Dedifferentiated amniotic fluid mesenchymal stem cell (primary cell): ENCODE results near the gene SH3GLB2.

Experiments
- DNase-seq: peaks from one replicate; pipeline ENCODE4 v3.0.0-alpha.2; 2016; ENCODE audit errors: extremely low spot score

SH3GLB2 gene

DNA sequence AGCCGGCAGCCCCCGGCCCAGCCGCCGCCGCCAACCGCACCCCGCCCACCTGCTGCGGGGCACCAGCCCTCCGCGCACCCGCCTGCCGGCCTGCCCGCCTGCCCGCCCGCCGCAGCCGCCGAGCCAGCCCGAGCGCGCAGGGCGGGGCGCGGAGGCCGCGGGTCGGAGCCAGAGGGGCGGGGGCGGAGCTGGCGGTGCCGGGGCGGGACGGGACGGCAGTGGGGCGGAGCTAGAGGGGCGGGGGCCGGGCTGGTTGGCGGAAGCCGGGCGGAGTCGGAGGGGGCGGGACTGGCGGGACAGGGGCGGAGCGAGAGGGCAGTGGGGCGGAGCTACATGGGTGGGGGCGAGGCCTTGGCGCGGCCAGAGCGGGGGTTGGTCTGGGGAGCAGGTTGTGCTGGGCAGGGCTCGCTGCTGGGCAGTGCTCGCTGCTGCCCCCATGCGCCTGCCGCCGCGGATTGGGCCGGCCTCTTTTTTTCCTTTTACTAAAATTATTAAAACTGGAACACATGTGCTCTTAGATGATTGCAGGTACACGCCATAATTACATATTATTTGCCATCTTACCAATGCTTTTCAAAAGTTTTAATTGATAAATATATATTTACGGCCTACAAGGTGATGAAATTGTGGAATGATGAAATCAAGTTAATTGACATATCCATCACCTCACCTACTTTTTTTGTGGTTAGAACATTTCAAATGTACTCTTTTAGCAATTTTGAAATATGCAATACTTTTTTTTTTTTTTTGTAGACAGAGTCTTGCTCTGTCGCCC is at the start of gene SH3GLB2:
Gene SH3GLB2 (minus strand): TSS at position 140 of the 775 bp plus-strand sequence. CDS start 177 bp downstream, outside the sequence.
- peak; percentile 94 for DNase-seq

DNA sequence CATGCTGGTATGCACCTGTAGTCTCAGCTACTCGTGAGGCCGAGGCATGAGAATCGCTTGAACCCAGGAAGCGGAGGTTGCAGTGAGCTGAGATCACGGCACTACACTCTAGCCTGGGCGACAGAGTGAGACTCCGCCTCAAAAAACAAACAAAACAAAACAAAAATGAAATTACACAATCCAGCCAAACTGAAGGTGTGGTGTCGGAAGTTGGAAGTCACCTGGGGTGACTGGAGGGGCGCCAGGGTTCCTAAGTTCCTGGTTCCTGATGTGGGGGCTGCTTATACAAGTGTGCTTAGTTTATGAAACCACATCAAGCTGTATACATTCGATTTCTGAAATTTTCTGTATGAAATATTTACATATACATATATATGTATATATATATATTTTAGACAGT is 49.1 kb upstream of the SH3GLB2 start:
- DNase-seq, result no peak

DNA sequence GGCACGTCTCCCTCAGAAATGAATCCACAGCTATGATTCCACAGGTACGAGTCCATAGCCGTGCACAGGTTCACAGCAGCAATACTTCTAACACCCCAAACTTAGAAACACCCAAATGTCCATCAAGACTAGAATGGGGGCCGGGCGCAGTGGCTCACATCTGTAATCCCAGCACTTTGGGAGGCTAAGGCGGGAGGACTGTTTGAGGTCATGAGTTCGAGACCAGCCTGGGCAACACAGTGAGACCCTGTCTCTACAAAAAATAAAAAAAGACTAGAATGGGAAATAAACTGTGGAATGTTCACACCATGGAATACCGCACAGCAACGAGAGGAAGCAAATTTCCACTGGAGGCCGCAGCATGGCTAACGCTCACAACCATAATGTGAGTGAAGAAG is 48.5 kb upstream of the SH3GLB2 start:
- DNase-seq, result no peak

DNA sequence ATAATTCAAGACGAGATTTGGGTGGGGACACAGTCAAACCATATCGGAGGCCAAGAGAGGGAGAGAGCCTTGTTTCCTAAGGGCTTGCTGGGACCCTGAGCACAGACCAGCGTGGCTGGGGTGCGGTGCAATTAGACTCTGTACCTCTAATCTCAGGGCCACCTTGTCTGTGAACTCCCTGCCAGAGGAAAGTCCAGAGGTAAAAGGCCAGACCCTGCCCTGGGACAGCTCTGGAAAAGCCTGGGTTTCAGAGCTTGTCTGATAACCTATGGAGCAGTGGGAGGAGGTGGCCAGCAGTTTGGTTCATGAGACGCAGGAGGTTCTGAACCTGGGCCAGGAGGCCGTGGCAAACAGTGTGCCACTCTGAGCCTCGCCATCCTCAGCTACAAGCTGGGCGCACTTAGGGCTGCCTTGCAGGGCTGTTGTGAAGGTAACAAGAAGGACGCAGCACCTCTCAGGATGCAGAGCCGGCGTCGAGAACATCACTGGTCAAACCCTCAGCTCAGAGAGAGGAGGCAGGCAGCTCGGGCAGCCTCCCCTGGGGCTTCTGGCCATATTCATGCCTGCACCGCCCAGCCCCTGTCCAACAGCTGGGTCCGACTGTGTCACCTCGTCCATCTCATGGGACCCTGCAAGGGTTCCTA is 48.0 kb upstream of the SH3GLB2 start:
- no peak for DNase-seq

DNA sequence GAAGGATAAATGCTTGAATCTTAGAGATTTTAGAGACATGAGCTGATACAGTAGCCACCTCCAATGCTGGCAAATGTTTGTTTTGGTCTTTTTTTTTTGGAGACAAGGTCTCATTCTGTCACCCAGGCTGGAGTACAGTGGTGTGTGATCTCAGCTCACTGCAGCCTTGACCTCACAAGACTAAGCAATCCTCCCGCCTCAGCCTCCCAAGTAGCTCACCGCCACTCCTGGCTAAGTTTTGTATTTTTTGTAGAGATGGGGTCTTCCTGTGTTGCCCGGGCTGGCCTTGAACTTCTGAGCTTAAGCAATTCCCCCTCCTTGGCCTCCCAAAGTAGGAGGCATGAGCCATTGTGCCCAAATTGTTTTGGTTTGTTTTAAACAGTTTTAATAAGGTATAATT is 46.0 kb upstream of the SH3GLB2 start:
- DNase-seq, result no peak

DNA sequence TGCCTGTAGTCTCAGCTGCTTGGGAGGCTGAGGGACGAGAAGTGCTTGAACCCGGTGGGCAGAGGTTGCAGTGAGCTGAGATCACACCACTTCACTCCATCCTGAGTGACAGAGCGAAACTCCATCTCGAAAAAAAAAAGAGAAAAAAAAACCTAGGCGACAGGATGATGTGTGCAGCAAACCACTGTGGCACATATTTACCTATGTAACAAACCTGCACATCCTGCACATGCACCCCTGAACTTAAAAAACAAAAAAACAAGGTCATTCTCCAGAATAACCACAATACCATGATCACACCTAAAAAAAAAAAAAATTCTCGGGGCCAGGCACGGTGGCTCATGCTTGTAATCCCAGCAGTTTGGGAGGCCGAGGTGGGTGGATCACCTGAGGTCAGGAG is 45.3 kb upstream of the SH3GLB2 start:
- no peak for DNase-seq

DNA sequence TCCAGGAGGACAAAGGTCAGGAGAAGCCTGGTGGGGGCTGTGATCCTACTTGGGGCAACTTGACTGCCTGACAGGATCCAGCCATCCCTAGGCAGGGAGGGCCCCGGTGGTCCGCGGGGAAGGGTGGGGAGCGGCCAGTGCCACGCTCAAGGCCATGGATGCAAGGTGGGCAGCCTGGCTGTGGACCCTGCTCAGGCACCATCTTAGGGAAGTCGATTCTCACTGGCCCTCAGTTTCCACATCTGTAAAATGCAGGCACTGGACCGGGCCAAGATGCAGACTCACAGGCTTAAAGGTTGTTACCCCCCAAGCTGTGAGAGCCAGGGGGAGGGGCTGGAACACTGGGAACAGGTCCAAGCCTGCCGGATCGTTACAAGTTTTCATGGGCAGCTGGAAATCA is 44.0 kb upstream of the SH3GLB2 start:
- DNase-seq, result no peak

DNA sequence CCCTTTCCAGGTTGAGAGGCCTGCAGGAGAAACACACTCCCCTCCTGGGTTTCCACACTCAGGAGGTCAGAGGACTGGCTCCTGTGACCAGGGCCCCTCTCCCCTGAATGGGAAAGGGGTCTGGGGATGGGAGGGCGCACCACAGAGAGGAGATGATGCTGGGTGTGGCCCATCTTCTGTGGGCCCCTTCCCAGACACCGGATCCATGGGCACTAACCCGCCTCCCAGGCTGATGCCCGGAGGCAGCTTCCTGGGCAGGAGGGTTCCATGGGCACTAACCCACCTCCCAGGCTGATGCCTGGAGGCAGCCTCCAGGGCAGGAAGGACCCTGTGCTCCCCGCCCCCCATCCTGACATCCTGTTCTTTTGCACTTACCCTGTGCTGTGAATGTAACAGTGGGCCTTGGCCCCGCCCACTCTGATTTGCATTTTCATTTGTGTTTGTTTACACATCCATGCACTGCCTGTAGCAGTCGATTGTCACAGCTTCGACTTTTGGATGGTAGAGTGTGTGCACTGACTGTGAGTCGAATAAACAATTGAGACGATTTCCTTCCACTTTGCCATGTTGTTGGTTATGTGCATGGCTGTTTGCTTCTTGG is 43.5 kb upstream of the SH3GLB2 start:
- no peak for DNase-seq

DNA sequence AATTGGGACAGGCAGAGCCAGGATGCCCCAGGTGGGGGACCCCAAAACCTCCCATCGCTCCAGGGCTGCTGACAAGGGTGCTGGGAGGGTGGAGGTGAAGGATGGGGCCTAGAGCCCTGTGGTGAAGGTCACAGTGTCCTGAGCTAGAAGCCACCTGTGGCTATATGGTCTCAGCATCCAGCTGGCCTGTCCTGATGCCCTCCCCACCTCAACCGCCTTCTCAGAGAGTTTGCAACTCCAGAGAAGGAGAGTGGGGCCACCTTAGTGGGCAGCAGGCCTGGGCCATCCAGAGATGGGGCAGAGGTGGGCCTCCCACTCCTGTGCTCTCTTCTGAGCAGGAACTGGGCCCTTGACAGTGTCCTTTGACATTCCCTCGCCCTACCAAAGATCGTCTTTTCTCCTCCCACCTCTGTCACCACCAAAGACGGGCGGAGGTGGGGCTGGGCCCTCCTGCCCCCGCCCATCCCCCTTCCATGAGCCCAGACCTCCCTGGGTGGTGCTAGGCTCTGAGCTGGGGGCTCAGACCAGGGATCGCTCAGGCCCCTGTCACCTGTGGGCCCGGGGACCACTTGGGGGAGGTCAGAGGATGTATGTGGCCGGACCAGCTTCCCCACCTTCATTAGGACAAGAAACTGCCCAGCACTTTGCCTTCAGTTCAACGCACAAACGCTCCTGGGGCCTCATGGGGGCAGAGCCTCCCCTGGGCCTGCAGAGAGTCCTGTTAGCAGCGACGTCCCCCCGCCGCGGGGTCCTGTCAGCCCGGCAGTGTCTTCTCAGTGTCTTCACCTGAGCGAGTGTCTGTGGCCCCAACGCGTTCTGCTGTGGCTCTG is 42.8 kb upstream of the SH3GLB2 start:
- DNase-seq, result no peak

DNA sequence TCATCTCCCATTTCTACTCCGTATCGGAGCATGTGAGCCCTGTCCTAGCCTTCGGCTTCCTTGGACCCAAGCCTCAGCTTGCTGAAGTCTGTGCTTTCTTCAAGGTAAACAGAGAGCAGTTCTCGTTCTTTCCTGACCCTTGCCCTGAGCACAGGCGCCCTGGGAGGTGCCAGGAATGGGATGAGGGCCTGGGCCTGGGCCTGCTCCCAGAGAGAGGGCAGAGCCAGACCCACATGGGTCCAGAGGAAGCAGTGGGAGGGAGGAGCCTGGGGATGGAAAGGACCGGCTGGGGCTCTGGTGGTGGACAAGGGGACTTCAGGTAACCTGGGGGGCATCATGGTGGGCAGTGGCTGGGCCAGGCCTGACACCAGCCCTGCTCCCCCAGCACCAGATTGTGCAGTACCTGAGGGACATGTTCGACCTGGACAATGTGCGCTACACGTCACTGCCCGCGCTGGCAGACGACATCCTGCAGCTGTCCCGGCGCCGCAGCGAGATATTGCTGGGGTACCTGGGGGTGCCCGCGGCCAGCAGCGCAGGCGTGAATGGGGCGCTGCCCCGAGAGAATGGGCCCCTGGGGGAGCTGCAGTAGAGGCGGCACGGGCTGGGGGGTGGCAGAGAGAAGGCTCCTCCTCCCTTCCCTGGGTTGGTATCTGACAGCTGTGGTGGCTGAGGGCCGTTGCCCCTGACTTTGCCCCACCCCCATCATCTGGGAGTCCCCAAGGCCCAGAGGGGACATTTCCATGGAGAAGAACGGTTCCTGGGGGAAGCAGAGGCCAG is 41.9 kb upstream of the SH3GLB2 start:
- no peak for DNase-seq

DNA sequence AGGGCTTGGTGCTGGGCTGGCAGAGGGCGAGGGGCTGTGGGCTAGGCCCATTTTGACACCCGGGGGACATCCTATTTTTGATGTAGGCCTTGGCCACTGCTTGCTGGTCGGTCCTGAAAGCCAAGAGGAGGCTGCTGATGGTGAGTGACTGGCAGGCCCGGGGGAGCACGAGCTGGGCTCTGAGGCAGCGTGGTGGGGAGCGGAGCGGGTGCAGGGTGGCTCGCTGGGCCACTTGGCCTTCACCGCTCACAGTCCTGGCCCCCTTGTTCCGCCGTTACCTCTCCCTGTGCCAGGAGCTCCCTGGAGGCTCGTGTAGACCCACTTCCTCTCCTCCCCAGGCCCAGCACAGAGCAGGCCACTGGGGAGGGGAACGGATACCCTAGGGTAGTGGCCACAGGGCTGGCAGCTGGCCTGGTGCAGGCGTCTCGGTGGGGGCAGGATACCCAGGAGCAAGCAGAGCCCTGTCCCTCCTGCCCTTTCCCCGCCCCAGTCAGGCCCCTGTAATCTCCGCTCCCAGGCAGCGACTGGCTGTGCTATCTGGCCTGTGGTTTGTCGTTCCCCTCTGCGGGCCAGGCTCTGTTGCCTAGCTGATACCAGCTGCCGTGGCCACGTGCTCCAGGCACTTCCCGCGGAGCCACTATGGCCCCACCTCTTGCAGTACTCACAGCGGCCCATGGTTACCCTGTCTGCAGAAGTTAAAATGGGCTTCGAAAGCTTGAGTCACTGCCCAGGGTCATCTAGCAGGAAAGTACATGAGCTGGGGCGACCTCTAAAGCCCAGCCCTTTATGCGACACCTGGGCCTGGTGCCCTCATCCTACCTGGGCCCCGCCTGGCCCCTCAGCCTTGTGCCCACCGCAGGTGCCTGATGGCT is 41.1 kb upstream of the SH3GLB2 start:
- DNase-seq, result no peak

DNA sequence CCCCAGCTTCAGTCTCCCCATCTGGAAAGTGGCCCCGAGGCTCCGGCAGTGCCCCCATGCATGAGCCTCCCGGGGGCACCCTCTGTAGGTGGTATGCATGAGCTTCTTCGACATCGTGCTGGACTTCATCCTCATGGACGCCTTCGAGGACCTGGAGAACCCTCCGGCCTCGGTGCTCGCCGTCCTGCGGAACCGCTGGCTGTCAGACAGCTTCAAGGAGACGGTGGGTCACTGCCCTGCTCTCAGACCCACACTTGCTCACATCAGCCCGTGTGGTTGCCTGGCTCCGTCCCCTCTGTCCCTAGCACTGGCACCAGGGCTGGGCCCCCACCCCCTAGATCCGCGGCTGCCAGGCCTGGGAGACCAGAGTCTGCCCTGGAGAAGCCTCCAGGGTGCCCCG is 40.0 kb upstream of the SH3GLB2 start:
- no peak for DNase-seq

DNA sequence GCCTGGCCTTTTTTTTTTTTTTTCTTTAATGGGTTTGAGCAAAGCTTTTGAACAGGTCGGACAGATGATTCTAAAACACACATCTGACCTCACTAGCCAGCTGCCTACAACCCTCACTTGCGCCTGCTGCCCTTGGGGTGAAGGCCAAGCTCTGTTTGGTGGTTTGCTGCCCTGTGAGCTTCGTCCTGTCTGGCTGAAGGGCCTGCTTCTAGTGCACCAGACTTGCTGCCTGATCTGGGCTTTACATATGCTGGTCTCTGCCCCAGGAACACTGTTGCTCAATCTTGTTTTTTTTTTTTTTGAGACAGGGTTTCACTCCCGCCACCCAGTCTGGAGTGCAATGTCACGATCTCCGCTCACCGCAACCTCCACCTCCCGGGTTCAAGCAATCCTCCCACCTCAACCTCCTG is 36.4 kb upstream of the SH3GLB2 start:
- no peak for DNase-seq

DNA sequence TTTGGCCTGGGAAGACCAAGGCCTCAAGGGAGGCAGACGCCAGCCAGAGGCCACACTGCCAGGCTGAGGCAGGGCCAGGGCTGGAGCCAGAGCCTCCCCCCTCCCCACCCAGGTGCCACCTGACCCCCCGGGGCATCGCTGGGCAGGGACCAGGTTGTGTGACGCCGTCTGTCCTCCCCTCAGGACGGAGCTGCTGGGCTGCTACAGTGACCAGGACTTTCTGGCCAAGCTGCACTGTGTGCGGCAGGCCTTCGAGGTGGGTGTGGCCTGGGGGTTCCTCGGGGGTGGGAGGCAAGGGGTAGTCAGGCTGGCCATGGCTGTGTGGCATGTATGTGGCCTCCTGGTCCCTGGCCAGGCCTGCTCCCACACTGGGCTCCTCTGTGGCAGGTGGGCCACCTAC is 34.9 kb upstream of the SH3GLB2 start:
- no peak for DNase-seq

DNA sequence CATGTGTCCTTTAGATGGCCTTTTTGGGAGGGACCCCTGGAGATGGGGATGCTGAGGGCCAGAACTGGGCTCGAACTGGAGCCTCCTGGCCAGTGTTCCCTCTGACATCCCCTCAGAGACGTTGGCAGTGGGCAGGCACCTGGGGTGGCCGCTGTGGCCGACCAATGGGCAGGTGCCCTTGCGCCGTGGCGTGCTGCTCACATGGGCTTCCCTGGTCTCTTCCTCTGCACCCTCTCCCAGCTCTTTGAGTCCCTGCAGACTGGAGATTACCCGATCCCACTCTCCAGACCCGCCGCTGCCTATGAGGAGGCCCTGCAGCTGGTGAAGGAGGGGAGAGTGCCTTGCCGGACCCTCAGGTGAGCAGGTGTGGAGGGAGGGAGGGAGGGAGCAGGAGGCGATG is 32.9 kb upstream of the SH3GLB2 start:
- no peak for DNase-seq

DNA sequence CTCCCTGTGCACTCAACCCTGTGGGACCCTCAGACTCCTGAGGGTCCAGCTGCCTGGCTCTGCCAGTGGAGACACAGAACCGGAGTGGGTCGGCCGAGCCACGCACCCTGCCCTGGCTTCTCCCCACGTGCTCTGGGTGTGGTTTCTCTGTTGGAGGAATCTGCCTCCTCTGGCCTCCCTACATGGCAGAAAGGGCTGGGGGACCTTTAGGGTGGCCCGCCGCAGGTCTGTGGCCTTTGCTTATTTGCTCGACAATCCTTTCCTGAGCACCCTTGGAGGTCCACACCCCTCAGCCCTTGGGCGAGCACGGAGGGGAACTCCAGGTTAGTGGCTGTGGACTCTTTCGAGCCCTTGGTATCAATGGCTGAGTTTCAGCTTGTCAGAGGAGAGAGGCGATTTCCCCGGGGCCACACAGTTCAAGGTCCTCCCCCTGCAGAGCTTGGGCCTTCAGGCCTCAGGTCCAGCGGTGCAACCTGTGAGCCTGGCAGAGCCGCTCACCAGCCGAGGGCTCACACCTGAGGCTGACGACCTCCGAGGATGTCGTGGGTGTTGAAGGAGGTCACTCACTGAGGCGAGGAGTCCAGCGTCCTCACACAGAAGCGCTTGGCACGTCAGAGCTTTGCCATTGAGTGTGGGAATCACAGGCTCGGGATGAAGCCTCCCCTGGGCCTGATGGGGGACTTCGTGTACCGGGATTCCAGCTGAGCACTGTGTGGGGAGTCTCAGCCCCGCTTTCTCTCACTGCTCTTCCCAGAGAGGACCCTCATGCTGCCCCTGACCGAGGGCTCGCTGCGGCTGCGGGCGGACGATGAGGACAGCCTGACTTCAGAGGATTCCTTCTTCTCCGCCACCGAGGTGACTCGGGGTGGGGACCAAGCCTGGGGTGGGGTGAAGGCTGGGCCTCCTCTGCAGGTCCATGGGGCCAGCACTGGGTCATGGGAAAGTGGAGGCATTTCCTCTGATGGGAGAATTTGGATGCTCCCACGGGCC is 32.0 kb upstream of the SH3GLB2 start:
- no peak for DNase-seq

DNA sequence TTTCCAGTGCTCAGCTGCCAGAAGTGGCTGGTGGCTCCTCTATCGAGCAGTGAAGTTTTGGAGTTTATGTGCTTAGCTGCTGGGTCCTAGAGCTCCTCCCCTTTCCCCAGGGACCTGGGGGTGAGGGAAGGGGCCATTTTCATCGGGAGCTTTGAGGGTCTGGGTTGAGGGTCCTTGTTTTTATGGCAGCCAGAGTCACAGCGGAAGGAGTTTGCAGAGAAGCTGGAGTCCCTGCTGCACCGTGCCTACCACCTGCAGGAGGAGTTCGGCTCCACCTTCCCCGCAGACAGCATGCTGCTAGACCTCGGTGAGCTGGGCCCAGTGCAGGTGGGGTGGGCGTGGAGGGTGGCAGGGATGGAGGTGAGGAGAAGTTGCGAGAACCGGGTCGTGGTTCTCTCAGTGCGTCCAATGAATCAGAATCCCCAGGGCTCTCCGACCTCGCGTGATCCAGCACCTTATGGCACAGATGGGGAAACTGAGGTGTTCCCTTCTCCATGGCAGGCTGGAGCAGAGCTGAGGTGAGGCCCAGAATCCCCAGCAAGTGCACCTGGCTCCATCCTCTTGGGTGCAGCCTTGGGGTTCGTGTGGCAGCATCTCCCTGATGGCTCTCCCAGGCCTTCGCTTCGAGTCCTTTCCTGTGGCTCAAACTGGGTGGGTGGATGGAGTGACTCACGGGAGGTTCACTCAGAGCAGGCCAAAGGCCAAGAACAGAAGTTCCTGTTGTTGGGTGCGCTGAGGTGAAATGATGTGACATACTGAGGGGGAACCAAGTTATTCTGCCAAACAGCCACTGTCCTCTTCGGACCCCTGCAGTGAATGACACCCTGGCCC is 31.0 kb upstream of the SH3GLB2 start:
- DNase-seq, result no peak

DNA sequence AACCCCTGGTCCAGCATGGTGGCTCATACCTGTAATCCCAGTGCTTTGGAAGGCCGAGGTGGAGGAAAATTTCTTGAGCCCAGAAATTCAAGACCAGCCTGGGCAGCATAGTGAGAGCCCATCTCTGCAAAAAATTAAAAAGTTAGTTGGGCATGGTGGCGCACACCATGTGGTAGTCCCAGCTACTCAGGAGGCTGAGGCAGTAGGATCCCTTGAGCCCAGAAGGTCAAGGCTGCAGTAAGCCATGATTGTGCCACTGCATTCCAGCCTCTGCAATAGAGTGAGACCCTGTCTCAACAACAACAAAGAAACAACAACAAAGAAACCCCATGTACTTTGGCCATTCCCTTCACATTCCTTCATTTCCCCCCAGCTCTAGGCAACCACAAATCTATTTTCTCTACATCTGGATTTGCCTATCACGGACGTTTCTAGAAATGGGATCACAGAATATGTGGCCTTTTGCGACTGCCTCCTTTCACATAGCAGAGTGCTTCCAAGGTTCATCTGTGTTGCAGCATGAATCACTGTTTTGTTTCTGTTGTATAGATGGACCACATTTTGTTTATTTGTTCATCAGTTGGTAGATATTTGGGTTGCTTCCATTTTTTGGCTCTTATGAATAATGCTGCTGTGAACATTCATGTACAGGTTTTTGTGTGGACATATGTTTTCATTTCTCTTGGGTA is 26.2 kb upstream of the SH3GLB2 start:
- no peak for DNase-seq
